HG02678 (cell line): ENCODE data around the gene TBC1D9B.

ENCODE experiments used
- ATAC-seq: cut with Tn5 transposase; IDR thresholded peaks from one replicate; pipeline ENCODE4 v1.9.1; 2021; ENCODE audit warnings: mild to moderate bottlenecking, moderate library complexity; ENCODE audit not compliant: unreplicated experiment

TBC1D9B gene

DNA sequence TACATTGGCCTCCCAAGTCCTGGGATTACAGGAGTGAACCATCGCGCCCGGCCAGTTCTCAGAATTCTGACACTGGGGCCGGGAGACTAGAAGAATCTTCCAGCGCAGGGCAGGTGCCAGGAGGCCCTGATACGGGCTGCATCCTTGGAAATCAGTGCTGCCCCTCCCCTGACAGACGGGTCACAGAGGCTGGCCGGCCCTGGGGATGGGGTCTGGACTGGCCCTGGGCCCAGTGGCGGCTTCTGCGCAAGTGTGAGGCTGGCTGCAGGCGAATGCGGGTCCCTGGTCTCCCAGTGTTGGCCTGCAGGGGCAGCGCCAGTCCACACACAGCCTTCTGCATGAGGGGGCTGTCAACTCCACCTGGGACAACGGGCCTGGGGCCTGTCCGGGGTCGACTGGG, 831 bp upstream of the TBC1D9B start:
- ATAC-seq, result no peak

DNA sequence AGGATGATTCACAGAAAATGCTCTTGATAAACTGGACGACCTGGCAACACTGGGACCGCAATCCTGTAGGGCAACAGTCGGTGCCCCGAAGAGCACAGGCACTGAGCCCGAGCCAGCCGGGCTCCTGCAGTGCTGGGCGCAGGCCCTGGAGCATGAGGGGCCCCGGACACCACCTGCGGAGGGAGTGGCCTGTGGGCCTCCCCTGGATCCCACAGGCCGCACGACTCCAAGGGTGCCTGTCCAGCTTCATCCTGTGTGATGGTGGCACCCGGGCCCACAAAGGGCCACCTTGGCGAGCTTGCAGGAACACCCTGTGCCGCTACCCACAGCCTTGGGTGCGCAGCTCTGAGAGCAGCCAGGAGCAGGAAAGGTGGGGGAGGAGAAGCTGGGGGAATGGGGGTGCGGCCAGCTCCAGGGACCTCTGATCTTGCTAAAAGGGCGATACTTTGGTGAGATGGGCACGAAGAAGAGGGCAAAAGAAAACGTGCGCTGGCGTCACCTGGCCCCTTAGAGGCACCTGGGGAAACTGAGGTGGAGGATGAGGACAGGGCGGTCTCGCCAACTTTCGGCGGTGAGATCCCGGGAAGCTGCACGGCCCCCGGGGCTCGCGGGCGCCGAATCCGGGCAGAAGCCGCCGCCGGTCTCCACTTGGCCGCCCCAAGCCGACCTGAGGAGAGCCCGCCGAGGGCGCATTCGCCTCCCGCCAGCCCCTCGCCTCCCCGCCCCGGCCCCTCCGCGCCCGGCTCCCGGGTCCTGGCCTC, 722 bp downstream of the TBC1D9B start:
- no peak for ATAC-seq

DNA sequence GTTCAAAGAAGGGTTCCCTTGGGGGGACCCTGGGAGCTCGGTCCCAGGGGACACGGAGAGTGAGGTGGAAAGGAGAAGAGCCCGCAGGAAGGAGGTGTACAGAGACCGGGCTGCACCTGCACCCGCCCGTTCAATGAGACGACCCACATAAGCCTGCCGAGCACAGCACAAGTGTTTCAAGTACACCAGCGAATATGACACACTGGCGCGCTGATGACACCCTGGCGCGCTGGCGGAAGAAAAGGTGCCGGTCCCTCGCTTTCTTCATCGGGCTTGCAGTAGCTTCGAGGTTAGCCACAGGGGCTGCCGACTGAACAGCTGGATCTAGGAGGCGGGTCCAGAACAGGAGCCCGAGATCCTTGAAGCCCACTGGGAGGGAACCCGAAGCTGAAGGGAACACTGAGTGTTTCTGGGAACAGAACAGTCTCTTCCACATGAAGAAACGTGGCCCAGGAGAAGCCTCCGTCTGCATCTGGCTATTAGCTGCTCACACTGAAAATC, 1.4 kb downstream of the TBC1D9B start:
- ATAC-seq, result no peak

DNA sequence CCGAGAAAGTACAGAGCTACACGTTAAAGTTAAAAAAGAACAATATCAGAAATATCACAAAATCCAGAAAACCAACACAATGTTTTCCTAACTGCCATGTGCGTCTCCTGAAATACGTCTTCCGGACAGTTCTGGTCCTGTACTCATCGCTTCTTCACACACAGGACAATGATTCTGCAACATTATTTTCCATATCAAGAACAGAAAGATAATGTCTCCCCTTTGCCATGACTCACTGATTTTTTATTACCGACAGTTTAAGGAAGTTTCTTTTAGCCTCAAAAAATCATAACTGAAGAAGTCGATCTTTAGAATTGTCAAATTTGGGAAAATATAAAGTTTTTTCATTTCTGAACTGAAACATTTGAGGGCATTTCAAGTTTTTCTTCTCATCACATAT, 2.5 kb downstream of the TBC1D9B start:
- no peak for ATAC-seq

DNA sequence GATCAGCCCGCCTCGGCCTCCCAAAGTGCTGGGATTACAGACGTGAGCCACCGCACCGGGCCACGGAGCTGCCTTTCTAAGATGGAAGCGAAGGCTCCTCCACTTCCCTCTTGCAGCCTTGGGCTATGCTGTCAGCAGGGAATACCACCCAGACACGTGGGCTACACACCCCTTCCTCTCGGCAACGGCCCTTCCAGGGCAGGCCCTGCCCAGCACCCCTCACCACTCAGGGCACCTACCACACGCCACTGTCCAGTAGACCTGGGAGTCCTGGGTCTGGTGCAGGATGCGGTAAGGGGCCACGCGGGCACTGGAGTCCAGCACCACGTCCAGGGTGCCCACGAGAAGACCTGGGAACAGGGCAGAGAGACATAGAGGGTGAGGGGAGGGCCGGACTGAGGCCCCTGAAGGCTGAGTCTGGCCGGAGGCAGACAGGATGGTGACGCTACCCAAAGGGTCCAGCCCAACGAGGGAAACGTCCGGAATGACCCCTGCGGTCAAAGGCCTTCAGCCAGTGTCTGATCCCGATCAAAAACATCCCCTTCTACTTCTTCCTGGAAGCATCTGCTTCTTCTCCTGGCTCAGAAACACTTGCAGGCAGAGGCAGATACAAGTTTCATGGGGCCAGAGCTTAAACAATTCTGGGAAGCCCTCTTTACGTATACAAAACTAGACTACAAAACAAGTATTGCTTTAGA, 3.1 kb downstream of the TBC1D9B start:
- no peak for ATAC-seq

DNA sequence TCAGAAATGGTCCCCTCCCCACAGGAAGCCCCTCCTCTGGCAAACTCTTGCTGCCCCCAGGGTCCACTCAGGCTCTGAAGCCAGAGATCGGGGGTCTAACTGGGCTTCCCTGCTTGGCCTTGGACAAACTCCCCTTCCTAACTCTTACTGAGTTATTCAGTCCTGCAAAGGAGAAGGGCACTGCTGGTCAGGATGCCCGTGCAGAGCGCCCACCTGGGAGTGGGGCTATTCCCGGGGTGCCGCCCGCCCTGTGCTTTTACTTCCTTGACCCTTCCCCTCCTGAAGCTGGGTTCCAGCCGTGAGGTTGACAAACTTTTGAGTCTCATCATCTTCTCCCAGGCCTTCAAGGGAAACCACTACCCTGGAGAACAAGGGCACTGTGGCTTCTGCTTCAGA, 4.9 kb downstream of the TBC1D9B start:
- no peak for ATAC-seq

DNA sequence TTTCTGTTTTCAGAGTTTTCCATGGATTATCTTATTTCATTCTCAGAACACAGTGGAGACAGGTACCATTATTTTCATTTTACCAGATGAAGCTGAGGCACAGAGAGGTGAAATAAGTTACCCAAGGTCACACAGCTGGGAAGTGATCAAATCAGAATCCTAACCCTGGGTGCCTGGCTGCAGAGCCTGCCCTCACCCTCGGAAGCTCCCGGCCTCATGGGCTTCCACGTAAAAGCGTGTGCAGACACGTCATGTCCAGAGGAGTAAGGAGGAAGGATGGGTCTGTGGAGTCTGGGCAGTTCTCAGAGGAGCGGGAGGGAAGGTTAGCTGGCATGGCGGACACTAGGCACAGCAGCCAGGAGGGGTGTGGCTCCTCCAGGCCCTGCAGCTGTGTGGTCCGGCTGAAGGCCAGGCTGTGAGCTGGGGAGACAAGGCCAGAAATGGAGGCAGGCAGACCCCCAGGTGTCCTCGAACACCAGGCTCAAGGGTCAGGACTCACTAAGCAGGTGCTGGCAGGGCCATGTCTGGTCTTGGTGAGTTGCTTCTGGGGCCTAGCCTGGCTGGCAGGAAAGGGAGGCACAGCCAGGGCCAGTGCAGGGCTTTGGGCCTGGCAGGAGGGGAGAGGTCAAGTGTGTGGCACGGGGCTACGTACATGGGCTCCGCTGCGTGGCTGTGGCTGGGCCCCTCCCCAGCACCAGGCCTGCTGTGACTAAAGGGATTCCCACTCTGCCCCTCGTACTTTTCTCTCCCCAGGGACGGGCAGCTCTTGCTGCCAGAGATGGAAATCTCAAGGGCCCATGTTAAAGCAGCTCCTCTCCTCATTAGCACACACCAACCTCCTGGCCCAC, 5.6 kb downstream of the TBC1D9B start:
- no peak for ATAC-seq

DNA sequence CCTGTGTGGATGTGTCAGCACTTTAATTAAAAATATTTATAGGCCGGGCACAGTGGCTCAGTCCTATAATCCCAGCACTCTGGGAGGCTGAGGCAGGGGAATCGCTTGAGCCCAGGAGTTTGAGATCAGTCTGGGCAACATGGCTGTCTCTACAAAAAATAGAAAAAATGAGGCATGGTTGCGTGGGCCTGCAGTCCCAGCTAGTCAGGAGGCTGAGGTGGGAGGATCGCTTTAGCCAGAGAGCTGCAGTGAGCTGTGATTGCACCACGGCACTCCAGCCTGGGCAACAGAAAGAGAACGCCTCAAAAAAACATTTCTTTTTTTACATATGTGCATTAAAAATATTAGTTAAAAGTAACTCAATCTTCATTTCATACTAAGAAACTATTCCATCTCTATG, 6.2 kb downstream of the TBC1D9B start:
- ATAC-seq, result no peak

DNA sequence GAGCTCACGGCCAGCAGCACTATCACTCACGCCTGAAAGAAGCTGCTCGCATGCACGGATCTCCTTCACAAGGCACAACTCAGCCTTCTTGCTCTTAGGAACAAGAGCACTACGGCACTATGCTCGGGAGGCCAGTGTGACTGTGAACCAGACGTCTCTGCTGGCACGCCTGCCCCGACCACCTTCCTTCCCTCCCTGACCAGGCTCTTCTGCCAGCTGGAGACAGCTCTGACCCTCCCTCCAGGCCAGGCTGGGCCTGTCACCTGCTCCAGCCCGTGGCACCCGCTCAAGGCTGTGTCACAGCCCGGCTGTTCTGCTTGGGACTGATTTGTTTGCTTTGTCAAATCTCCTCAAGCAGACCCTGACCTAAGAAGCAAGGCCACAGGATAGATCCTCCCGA, 7.0 kb downstream of the TBC1D9B start:
- no peak for ATAC-seq

DNA sequence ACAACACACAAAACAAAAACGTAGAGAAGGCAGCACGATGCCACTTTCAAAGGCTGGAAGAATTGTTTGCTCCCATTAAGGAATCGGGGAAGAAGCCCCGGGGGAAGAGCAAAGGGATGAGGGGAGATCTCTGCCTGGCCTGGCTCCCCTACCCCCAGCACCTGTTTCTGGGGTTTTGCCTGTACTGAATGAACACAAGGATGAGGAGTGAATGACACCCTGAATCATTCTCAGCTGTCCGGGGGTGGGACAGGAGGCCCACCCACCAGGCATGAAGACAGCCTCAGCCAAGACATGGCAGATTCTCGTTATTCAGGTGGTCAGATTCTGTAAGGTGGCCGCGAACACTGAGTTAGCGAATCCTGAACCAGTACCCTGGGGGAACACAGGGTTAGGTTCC, 7.5 kb downstream of the TBC1D9B start:
- ATAC-seq, result no peak

DNA sequence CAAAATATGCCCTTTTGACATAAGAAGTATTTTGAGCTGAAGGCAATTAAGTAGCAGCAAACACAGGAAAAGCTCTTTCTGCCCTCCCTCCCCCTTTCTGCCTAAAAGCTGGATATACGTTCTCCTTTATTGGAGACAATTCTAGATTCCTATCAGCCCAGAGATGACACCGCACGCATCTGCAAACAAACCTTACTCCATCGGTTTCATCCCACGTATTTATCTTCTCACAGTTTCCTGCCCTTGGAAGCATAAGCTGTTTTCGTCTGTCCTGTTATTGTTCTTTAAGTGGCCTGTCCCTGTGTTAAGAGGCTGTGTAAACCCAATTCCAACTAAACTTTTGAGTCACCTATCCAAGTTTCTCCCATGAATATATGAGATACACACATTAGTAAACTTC, 11.8 kb downstream of the TBC1D9B start:
- no peak for ATAC-seq

DNA sequence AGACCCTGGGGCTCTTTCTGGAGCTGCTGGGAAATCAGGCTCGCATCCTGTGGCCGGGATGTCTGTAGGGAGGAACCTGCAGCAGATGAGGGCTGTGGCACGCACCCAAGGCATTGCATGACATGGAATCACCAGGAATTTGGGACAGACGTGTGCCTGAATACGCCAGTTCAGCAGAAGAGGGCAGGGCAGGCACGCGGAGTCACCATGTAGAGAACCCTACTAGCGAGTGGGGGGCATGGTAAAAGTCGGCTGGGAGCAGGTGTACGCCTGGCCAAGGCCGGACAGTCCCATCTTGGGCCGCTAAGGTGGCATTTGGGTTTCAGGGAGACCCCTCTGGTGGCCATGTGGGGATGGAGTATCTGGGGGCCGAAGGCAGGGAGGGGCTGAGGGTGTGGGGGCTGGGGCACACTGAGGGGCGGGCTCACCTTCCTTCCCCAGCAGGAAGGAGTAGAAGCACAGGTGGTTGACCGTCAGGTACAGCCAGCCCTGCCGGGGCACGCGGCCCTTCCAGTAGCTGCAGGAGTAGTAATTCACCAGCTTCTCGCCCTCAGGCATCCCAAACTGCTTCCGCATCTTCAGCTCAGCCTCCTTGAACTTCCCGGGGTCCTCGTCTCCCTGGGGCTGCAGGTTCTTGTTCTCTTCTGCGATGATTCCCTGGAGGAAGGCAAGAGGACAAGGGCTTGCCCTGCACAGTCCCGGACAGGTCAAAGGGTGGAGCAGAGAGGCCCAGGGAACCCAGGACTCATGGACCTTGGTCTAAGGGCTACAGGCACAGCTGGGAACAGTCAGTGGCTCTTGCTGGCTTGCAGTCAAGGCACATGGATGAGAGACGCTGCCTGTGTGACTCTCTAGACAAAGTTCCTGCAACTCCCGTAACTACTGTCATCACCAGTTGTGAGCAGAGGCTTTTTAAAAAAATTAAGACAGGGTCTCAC, 13.5 kb downstream of the TBC1D9B start:
- ATAC-seq, result no peak

DNA sequence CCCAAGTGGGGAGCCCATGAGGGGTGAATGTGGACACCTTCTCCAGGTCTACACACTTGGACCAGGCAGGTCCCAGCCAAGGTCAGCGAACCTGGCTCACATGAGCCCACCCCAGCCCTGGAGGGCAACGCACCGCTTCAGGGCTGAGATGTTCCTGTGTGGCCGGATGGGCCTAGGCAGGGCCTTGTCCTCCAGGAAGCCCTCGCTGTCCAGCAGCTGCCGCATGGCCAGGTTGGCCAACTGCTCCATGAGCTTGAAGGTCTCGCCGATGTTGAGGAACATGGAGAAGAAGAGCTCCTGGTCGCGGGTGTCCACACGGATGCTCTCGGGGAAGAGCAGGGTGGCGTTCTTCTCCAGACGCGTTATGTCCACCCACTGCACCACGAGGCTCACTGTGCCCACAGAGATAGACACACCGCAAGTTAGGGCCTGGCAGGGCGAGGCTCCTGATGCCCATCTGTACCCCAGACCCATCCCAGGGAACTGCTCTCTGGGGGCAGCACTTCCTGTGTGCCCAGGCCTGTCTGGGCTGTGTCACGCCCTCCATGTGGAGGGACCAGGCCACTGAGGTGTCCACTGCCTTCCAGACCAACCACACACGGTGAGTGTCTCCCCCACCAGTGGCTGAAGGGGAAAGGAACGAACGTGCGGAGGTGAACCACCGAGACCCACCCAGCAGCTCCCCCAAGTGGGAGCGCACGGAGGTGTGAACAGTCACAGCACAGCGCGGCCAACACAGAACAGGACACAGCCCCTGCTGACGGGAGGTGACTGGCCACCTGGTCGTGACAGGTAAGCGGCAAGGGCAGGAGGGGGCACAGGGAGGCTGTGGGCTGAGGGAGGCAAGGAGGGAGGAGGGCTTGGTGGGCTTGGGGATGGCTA, 14.4 kb downstream of the TBC1D9B start:
- no peak for ATAC-seq

DNA sequence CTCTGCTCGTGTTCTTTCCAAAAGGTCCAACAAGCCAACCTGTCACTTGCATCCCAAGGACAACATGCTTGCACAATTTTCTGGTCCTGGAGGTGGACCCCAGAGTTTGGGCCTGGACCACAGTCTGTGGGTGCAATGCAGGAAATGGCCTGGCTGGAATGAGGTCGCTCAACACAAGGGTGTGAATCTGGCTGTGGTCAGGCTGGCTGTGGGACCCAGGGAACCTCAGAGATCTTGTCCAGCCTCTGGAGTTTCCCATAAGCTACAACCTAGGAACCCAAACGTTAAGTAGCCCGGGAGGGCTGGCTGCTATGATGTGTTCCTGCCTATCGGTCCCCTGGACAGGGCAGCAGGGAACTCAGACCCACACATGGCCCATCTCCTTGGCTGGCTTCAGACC, 15.4 kb downstream of the TBC1D9B start:
- no peak for ATAC-seq

DNA sequence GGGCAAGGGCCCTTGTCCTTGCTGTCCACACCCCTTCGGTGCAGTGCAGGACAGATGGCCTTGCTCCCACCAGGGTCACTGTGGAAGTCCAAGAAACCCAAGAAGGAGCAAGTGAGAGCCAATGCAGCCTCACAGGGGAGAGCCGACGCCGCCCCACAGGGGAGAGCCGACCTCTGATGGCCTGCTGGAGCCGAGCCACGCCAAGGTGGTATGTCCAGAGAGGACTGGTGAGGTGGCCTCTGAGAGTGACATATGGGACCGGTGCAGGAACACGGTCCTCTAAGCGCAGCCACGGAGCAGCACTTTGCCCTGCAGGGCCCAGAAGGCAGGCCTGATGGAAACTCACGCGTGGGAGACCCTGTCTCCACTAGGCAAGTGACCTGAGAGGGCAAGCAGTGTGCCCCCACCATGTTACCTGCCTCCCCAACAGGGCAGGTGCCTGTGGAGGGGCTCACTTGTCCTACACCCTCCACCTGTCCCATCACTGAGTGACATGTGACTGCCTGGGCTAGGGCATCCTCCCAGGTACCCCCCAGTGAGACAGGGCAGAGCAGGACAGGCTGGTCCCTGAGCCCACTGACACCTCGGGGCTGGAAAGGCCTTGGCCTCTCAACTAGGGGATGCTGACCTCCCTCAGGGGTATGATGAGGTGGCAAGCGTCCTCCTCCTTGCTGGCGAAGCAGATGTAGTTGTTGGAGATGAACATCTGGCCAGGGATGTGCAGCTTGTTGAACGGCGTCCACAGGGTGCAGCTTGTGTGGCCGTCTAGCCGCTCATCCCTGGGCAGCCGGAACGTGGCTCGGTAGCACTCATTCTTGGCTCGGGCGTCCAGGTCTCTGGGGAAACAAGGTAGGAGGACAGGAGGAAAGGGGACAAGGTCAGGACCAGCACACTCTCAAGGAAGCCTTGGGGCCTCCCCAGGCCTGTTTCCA, 16.7 kb downstream of the TBC1D9B start:
- no peak for ATAC-seq

DNA sequence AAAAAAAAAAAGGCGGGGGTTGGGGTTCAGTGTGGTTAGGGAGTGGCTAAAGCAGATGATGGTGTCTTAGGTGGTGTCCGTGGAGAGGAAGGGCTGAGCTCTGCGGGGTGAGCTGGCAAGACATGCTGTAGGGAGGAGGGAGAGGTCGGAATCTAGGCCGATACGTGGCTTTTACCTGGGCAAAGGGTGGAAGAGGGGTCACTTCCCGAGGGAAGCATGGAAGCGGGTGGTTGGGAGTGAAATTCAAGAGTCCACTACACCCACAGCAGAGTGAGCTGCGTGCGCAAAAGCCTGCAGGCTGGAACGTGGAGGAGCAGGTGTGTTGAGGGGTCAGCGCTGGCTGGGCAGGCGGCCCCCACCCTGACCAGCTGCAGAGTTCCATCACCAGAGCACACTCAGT, 17.8 kb downstream of the TBC1D9B start:
- no peak for ATAC-seq

DNA sequence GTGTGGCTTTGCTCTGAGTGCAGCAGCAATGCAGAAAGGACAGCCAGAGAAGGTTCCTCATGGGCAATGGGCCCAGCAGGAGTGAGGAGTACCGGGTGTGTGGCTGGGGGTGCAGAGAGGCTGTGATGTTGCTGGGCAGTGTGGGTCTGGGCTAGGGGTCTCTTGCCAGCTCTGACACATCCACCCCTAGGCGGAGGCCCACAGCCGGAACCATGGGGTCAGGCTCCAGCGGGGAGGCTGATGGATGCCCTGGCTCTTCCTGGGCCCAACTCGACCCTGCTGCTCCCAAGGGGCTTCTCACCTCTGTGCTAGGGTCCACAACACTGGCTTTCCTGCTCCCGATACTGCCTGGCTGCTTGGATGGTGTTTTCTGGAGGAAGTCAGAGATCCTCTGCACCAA, 19.9 kb downstream of the TBC1D9B start:
- ATAC-seq, result no peak

DNA sequence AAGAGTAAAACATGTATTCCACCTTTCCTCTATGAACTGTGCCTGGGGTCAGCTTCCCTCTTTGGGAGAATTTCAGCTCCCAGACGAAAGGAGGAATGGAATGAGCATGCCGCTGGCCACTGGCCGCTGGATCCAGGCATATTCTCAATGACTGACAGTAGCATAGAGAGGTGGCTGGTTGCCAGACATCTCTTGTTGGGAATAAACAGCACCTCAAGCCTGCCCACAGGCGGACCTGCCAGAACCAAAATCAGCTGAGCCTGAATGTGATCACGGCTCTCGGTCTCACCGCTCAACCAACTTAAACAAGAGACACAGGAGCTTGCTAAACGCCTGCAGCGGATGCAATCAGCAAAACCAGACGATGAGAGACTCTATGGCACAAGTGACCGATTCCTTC, 20.6 kb downstream of the TBC1D9B start:
- ATAC-seq, result no peak
